GM19397 (cell line): ENCODE data around the gene LRGUK.
"Not testable (repeated sequence)": the region's sequence is repeated elsewhere in the genome, so short reads cannot be mapped to it uniquely, and the experiment has no call there.

Experiments
- ATAC-seq: cut with Tn5 transposase; IDR thresholded peaks from one replicate; pipeline ENCODE4 v1.9.1; 2021; ENCODE audit warnings: mild to moderate bottlenecking, moderate library complexity; ENCODE audit not compliant: unreplicated experiment

The LRGUK gene

DNA sequence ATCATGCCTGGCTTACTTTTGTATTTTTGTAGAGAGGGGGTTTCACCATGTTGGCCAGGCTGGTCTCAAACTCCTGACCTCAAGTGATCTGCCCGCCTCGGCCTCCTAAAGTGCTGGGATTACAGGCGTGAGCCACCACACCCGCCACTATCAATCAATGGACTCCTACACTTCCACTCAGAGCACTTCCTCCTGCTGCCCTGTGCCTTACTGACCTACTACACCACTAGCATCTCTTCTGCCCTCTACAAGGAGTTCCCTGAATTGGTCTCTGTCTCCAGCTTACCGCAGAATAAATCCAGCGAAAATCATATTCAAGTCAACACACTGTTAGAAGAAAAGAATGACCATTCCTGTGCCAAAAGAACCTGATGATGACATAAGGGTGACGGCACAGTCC lies 168.8 kb downstream of the LRGUK start:
- ATAC-seq, result not testable (repeated sequence)

GRCh38 chr7:134297489-134297888 lies 170.3 kb downstream of the LRGUK start:
- ATAC-seq, result no peak

- ATAC-seq, result no peak
Measured at GRCh38 chr7:134298902-134299683, 172.0 kb downstream of the LRGUK start.

GRCh38 chr7:134300988-134301387 lies 173.8 kb downstream of the LRGUK start:
- ATAC-seq, result no peak

- no peak for ATAC-seq
Measured at GRCh38 chr7:134301592-134301991, 174.5 kb downstream of the LRGUK start.

DNA sequence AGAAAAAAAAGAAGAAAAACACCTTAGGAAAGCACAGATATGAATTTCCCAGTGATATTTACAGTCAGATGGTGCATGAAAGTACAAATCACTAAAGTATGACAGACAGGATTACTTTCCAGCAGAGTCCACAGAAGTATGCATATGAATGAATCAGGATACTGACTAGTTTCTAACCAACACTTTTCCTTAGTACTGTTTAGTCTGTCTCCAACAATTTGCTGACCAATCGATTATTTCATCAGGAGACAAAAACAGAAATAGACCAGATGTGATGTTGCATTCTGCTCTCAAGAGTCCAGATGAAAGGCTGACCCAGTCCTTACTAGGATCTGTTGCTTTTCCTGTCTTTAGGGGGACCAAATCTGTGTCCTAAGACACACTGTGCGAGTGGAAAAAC lies 175.0 kb downstream of the LRGUK start:
- ATAC-seq, result no peak

DNA sequence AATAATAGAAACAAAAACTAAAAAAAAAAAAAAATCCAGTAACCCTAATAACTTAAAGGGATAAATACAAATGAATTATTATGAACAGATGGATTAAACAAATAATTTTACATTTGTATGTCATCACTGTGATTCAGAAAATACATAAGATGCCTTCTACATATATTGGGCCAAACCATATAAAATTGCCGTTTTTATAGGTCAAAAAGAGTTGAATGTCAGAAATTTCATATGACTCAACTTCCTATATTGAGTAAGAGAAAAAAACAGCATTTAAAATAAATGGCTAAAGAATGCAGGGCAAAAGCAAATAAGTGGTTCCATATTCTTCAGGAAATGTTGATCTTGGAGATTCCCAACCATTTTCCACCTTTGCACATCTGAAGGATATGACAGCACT lies 180.2 kb downstream of the LRGUK start:
- no peak for ATAC-seq

DNA sequence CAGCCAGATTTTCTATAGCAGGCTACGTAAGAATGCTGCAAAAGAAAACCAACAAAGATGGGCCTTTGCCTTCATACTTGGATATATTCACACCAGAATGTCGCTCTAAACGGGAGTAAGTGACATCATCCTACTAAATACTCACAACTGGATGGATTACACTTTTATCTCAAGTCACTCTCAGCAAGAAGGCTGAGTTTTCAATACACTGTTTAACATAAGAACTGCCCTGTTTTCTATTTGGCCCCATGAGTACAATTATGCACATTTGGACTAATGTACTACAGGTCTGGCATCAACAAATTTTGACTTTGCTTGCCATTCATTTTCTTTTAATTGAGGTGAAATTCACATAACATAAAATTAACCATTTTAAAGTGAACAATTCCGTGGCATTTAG lies 181.4 kb downstream of the LRGUK start:
- ATAC-seq, result no peak

GRCh38 chr7:134311807-134312206 lies 184.7 kb downstream of the LRGUK start:
- no peak for ATAC-seq

DNA sequence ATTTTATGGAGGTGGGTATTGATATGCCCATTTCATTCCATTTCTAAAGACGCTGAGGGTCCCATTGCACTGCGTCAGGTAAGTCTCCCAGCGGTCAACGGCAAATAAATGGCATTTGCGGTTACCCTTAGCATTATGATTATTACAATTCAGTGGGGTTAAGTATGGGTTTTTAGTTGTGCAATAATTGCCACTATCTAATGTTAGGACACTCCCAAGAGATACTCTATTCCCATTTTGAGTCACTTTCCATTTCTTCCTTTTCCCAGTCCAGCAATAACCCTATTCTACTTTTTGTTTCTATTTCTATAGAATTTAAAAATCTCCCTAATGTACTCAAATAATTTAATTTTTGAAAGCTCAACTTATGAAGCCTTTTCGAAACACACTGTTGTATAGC lies 185.6 kb downstream of the LRGUK start:
- no peak for ATAC-seq

GRCh38 chr7:134313543-134313942 lies 186.4 kb downstream of the LRGUK start:
- no peak for ATAC-seq
